Esophagus muscularis mucosa (tissue), 3 donors: ENCODE results near the gene DUS1L.

Source experiments
- POLR2A ChIP-seq: fragments of 450-650 bp; IDR thresholded peaks from one replicate; pipeline ENCODE4 v1.6.1; 2017; ENCODE audit warnings: antibody characterized with exemption, moderate library complexity, mild to moderate bottlenecking, low read depth
- TF ChIP-seq, protein P1 (sequence below), 3 experiments: fragments of 200-600 bp in 2 of 3; fragments of 450-650 bp in 1 of 3; sonication (generic) in 2 of 3; IDR thresholded peaks; one replicate each; pipeline ENCODE4 v1.5.1; 2017 to 2019; ENCODE audit warnings: antibody characterized with exemption in 3 of 3, mild to moderate bottlenecking in 2 of 3, moderate library complexity in 1 of 3

- no peak for TF ChIP-seq POLR2A
- TF ChIP-seq, protein P1, sequence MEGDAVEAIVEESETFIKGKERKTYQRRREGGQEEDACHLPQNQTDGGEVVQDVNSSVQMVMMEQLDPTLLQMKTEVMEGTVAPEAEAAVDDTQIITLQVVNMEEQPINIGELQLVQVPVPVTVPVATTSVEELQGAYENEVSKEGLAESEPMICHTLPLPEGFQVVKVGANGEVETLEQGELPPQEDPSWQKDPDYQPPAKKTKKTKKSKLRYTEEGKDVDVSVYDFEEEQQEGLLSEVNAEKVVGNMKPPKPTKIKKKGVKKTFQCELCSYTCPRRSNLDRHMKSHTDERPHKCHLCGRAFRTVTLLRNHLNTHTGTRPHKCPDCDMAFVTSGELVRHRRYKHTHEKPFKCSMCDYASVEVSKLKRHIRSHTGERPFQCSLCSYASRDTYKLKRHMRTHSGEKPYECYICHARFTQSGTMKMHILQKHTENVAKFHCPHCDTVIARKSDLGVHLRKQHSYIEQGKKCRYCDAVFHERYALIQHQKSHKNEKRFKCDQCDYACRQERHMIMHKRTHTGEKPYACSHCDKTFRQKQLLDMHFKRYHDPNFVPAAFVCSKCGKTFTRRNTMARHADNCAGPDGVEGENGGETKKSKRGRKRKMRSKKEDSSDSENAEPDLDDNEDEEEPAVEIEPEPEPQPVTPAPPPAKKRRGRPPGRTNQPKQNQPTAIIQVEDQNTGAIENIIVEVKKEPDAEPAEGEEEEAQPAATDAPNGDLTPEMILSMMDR (IDR thresholded peaks at IDR 0.05): no peak
Measured at GRCh38 chr17:82028966-82029365, 36.6 kb downstream of the DUS1L start.
